HepG2 (cell line): Measurements from ENCODE around the gene ANKRD44.

Experiments used
- U2AF2 ChIP-seq: fragments of 200-400 bp; formaldehyde crosslinking; IDR thresholded peaks from 2 replicates; pipeline ENCODE4 v1.6.1; 2017; ENCODE audit warnings: low read depth, mild to moderate bottlenecking, low read length
- USF2 ChIP-seq, 2 experiments: sonication (generic) in 1 of 2; formaldehyde crosslinking in 1 of 2; IDR thresholded peaks; 2 replicates each; pipeline versions ENCODE4 v1.5.1 to v1.6.1; 2011 to 2020; ENCODE audit warnings: borderline replicate concordance in 1 of 2, low read depth in 1 of 2, low read length in 1 of 2, mild to moderate bottlenecking in 1 of 2, missing genetic modification reagents in 1 of 2, moderate library complexity in 1 of 2
- ZNF629 ChIP-seq: sonication (generic); formaldehyde crosslinking; conservative IDR thresholded peaks from 2 replicates; pipeline ENCODE4 v1.5.0; 2020; ENCODE audit warnings: missing genetic modification reagents
- TF ChIP-seq, protein P1 (sequence below): sonication (generic); formaldehyde crosslinking; IDR thresholded peaks from 2 replicates; pipeline ENCODE4 v1.5.0; 2020; ENCODE audit warnings: mild to moderate bottlenecking, missing genetic modification reagents, moderate library complexity

DNA sequence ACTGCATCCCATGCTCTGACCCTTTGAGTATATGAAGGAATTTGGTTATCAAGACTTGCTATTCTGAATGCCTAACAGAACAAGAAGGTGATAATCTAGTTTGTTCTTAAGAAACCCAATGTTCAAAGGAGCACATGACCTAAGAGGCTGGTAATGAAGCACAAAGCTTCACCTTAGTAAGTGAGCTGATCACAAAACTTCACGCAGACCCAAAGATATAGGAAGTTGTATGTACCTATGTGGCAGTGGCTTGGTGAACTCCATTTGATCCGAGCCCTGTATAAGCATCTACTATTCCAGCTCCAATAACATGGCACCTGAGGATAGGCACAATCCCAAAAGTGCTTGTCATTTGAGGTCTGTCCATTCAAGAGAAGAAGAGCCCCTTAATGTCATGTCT is 78.6 kb downstream of the ANKRD44 start:
- TF ChIP-seq, protein P1, sequence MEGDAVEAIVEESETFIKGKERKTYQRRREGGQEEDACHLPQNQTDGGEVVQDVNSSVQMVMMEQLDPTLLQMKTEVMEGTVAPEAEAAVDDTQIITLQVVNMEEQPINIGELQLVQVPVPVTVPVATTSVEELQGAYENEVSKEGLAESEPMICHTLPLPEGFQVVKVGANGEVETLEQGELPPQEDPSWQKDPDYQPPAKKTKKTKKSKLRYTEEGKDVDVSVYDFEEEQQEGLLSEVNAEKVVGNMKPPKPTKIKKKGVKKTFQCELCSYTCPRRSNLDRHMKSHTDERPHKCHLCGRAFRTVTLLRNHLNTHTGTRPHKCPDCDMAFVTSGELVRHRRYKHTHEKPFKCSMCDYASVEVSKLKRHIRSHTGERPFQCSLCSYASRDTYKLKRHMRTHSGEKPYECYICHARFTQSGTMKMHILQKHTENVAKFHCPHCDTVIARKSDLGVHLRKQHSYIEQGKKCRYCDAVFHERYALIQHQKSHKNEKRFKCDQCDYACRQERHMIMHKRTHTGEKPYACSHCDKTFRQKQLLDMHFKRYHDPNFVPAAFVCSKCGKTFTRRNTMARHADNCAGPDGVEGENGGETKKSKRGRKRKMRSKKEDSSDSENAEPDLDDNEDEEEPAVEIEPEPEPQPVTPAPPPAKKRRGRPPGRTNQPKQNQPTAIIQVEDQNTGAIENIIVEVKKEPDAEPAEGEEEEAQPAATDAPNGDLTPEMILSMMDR (CRISPR knock-in tag) = no peak
- TF ChIP-seq U2AF2 (no peak), USF2 (IDR thresholded peaks at IDR 0.05; ENCODE audit: low read depth, low read length) (no peak), USF2 (CRISPR knock-in tag; IDR thresholded peaks at IDR 0.05; ENCODE audit: borderline replicate concordance) (no peak), ZNF629 (CRISPR knock-in tag) (no peak)
